Keratinocyte (primary cell): ENCODE measurements around the gene R3HDM4.

Source experiments
- CTCF ChIP-seq, 3 experiments: IDR thresholded peaks in 1 of 3; conservative IDR thresholded peaks in 1 of 3; optimal IDR thresholded peaks in 1 of 3; 2 replicates in 2 of 3; 3 replicates in 1 of 3; pipeline versions ENCODE3 to v1.5.1; 2011; ENCODE audit warnings: low read length in 3 of 3, mild to moderate bottlenecking in 3 of 3, moderate library complexity in 2 of 3, control low read depth in 1 of 3, inconsistent platforms in 1 of 3; ENCODE audit not compliant: insufficient read depth in 2 of 3; ENCODE audit errors: extremely low read depth in 1 of 3
- EZH2 ChIP-seq: IDR thresholded peaks from one replicate; pipeline ENCODE4 v1.6.1; 2012; ENCODE audit warnings: inconsistent platforms, mild to moderate bottlenecking, low read length, moderate library complexity

- TF ChIP-seq CTCF (optimal IDR thresholded peaks at IDR 0.05 in 1 of 3, IDR thresholded peaks at IDR 0.05 in 1 of 3, conservative IDR thresholded peaks at IDR 0.05 in 1 of 3; ENCODE audit: extremely low read depth in 1 of 3, insufficient read depth in 2 of 3, low read length in 3 of 3) (no peak), EZH2 (no peak)
Observed at GRCh38 chr19:956766-957440, 43.9 kb upstream of the R3HDM4 start.
